CD4-positive, alpha-beta T cell treated with Interferon gamma for 1 hour (primary cell): Measurements from ENCODE around the gene ARPP21.
"Not testable (repeated sequence)": the region's sequence is repeated elsewhere in the genome, so short reads cannot be mapped to it uniquely, and the experiment has no call there.

ENCODE experiments used
- DNase-seq: peaks from one replicate; pipeline ENCODE4 v3.0.0-alpha.2; 2020

Gene ARPP21

GRCh38 chr3:35639254-35640186 lies at the start of gene ARPP21:
Gene ARPP21 (plus strand): TSS chr3:35639525. CDS start chr3:35681752, 42,227 bp downstream.
- peak; percentile 3 for DNase-seq

GRCh38 chr3:35592589-35593295 lies 46.6 kb upstream of the ARPP21 start:
- no peak for DNase-seq

- DNase-seq, result no peak
Observed at GRCh38 chr3:35594739-35595138, 44.6 kb upstream of the ARPP21 start.

- DNase-seq, result no peak
Observed at GRCh38 chr3:35596335-35596995, 42.9 kb upstream of the ARPP21 start.

- no peak for DNase-seq
Observed at GRCh38 chr3:35597490-35597889, 41.8 kb upstream of the ARPP21 start.

- no peak for DNase-seq
Observed at GRCh38 chr3:35598804-35599203, 40.5 kb upstream of the ARPP21 start.

- DNase-seq, result no peak
Observed at GRCh38 chr3:35601959-35602358, 37.4 kb upstream of the ARPP21 start.

- no peak for DNase-seq
Observed at GRCh38 chr3:35602395-35602936, 36.9 kb upstream of the ARPP21 start.

- DNase-seq, result no peak
Observed at GRCh38 chr3:35616346-35616745, 23.0 kb upstream of the ARPP21 start.

- DNase-seq, result no peak
Observed at GRCh38 chr3:35617370-35617769, 22.0 kb upstream of the ARPP21 start.

GRCh38 chr3:35620238-35620637 lies 19.1 kb upstream of the ARPP21 start:
- not testable (repeated sequence) for DNase-seq

- no peak for DNase-seq
Observed at GRCh38 chr3:35624698-35625097, 14.6 kb upstream of the ARPP21 start.

GRCh38 chr3:35633332-35634124 lies 5.8 kb upstream of the ARPP21 start:
- DNase-seq, result no peak

- no peak for DNase-seq
Observed at GRCh38 chr3:35635407-35635806, 3.9 kb upstream of the ARPP21 start.

GRCh38 chr3:35635926-35636683 lies 3.2 kb upstream of the ARPP21 start:
- no peak for DNase-seq

- DNase-seq, result no peak
Observed at GRCh38 chr3:35638251-35638979, 910 bp upstream of the ARPP21 start.

GRCh38 chr3:35638980-35639253 lies 408 bp upstream of the ARPP21 start:
- DNase-seq, result no peak

GRCh38 chr3:35640190-35641165 lies 1.2 kb downstream of the ARPP21 start:
- no peak for DNase-seq

- DNase-seq, result no peak
Observed at GRCh38 chr3:35641331-35641730, 2.0 kb downstream of the ARPP21 start.
